DMS 273 (cell line): Measurements from ENCODE around the gene UBL4B.
A peak's percentile ranks its signal among the peaks of the same experiment; 100 is the strongest.

Experiments
- DNase-seq: peaks from one replicate; lab custom pipeline; 2025; ENCODE audit not compliant: unreplicated experiment; lab: John Stamatoyannopoulos, UW

The UBL4B gene

DNA sequence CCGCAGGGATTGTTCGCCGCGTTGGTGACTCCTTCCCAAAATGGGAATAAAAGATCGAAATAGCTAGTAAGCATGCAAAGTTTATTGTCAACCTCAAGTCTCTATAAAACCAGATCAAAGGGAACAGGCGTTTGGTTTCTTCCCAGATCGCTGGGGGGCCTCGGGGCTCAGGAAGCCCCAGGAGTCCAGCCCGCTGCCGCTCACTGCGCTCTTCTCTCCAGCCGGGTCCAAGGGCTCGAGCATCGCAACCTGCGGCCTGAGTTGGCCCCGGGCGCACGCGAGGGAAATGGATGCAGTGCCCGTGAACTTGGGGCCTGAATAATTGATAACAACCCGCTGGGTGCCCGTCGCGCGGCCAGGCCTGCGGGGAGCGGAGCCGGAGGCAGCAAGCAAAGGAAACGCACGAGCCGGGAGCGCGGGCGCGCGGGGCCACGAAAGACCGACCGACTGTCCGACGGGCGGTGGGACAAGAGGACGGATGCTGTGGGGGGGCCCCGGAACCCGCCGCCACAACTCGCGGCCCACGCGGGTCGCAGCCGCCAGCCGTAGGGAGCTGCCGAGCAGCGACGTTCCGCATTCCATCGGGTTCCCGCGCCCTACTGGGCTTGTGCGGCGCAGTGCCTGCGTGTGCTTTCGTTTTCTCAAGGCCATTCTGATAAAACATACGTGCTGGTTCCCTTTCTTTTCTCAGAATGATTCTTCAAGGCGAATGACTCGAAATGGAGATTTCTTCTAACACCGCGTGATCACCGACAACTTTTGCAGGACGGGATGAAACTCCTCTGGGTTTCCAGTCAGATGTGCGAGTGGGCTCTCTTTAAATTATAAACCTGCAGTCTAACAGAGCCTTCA, 27.8 kb upstream of the UBL4B start:
- peak; percentile 36 for DNase-seq

DNA sequence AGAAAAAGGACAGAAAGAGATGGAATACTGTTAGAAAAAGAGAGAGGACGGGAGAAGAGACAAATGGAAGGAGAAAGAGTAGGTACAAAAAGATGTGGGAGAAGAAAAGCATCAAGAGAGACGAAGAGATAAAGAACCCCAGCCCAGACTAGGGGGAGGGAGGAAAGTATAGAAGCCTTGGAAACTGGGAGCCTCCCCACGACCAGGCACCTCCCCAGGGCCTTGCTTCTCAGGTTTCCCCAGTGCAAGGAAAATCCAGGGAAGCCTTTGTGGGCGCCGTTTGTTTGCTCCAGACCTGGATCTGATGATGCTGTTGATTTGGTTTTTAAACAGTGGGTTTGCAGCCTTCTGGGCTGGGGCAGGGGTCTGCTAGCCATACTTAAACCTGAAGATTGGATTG, 26.6 kb upstream of the UBL4B start:
- peak; percentile 15 for DNase-seq

DNA sequence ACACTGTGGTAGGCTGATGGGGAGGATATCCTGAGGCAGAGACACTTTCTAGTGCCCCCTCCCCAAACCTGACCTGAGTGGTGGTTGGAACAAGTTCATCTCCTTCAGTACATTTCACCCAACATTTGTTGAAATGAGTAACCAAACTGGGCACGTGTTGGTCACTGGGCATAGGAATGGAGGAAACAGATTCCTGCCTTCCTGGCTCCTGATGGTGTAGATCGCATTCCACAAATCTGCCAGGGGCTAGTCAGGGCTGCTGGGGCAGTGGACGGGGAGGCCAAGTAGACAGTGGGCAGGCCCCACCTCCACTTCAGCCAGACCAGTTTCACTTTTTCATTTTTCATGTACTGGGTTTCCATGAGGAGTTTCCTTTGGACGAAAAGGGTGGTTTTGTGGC, 25.3 kb upstream of the UBL4B start:
- DNase-seq: no peak

- DNase-seq: peak; percentile 86
These were observed 24.2 kb upstream of the UBL4B start for GRCh38 chr1:110087812-110088738.

DNA sequence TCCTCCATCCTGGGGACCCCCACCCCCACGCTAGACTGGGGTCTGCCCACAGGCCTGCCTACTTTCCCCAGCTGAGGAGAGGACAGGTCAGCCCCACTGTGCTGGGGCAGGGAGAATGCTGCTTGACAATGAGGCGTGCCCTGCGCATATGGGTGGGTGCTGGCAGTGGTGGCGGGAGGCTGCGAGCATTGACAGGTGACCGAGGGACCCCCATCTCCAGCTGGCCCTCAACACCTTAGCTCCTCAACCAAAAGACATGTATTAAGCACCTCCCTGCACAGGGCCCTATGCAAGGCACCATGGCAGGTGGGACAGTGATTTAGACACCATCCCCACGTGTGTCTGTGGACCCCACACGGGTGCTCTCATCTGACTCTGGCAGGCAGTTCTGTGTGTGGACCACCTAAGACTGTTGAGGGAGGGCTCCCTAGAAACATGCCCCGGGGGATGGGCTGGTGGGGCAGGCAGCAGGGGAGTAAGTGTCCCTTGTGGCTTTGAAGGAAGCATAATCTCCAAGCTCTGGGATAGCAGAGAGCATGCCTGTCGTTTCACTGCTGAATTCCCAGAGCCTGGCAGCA, 23.4 kb upstream of the UBL4B start:
- no peak for DNase-seq

GRCh38 chr1:110089561-110090275, 22.5 kb upstream of the UBL4B start:
- no peak for DNase-seq

DNA sequence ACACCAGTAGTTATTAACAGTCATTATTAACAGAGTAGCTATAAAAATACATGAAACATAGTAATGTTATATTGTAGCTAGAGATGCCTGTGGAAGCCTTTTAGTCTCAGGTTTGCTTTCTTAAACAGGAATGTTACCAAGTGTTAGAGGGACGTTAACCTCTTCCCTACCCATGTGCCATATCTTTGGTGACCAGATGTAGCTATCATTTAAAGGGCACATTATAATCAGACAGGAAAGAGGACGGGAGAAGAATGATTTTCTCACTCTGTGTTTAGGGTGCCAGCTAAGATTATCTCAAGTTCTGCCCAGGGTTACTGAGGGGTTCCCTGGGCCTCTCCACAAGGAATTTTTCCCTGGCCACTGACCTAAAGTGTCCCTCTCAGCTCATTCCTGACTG, 20.9 kb upstream of the UBL4B start:
- peak; percentile 45 for DNase-seq

DNA sequence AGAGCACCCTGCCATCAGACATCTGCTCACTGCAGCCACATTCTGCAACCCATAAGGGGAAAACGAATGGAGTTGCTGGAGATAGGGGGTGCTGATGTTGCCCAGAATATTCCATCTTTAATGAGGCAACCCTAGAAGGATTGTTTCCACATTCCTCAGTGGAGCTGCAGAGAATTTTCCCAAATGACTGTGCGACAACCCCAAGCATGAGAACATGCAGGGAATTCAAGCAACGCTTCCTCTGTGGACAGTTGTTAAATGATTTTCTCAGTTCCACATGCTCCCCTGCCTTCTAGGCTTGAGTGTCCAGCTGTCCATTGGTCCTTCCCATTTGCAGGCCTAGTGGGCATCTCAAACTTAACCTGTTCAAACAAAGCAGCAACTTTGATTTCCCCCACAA, 20.5 kb upstream of the UBL4B start:
- no peak for DNase-seq

- DNase-seq: no peak
These were observed 19.3 kb upstream of the UBL4B start for GRCh38 chr1:110092991-110093390.

DNA sequence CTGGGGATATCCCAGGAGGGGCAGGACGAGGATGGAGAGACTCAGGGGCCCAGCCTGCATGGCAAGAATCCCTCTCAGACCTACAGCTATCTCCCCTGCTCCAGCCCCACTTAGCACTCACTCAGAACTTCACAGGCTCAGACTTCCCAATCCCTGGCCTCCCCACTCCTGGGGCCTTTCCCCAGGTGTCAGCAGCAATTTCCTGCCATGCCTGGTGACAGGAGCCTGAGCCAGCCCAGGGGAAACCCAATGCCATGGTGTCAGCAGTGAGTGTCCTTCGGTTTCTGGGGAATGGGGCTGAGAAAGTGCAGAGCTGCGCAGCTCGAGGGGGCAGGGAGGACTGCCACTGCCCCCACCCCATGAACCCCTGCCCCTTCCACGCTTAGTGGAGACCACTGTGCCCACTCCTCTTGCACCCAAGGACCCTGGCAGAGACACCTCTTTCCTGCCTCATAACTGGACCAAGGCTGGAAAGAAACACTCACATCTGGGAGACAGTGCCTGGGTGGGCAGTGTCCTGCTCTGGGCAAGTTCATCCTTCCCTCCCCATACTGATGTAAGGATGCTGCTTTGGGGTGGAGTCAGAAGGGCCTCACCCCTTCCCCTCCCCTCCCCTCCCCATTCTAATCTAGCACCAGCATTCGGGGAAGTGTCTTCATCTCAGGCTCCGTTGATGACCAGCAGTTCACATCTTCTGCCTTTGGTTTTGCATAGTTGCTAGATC, 17.1 kb upstream of the UBL4B start:
- DNase-seq: no peak

DNA sequence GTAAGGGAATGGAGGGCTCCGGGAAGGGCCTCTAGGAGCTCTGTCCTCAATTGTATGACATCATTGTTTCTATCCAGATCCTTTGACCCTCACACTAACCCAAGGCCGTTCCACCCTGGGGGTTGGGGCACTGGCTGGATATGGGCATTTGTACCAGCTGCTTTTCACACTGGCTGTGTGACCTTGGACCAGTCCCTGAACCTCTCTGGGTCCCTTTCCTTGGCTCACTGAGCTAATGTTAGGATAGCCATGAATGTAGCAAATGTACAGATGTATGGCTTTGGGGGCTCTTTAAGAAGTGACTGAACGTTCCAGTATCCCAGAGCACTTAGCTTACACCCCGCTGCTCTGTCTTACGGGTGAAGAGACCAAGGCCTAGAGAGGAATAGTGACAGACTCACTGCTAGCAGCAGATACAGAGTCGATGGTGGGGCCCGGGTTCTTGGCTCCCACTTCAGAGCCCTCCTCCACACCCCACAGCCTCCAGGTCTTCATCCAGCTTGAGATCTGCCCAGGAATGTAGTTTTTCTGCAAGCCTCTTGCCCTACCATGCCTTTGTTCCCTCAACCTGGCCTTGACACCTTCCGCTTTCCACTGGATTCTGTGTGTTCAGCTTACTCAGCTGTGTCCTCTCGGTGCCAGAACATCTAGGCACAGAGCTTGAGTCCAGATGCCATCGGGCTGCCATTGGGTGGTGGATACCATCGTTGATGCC, 14.6 kb upstream of the UBL4B start:
- no peak for DNase-seq

DNA sequence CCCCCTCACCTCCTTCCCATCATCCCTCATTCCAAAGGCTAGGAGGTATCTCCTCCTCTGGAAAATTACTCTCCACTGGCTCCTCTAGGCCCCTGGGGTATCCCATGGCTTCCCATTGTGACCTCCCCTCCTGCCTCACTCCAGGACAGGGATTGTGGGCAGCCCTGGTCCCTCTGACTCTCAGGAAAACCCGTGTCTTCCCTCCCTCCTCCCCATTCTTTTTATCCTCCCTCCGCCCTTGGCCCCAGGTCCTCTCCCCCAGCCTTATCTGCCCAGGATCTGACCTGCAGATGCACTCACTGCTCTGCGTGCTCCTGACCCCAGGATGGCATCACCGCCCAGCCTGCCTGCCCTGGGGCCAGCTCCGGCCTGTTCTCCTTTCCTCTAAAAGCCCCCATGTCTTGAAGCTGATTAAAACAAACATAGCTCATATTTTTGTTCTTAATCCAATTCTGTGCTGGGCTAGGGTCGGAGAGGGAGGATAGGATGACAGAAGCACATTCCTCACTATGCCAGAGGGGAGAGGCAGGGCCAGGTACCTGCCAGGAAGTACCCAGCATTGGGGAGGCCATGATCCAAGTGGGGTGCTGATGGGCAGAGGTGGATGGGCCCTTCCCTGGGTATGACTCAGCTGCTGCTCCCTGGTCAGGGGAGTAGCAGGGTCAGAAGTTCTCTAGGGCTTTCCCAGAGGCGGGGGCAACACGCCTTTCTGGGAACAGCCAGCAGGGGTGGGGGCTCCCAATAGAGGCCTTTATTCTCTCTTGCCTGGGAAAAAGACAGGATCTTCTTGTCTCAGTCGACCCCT, 13.8 kb upstream of the UBL4B start:
- no peak for DNase-seq

GRCh38 chr1:110100335-110100734, 11.9 kb upstream of the UBL4B start:
- DNase-seq: no peak

DNA sequence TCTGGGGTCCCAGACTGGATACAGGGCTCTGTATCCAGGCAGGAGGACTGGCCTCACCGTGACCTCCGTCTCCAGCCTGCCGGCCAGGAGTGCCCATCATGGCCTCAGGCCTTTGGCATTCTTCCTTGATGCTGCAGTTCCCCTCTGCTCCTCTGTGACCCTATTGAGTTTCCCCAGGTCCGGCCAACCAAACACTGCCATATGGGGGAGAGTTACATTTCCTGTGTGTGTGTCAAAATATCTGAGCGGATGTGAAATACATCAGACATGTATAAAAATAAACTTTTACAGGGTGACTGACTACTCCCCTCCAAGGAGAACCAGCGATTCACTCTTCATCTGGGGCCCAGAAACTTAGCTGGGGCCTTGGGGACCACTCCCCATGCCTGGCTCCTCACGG, 10.2 kb upstream of the UBL4B start:
- DNase-seq: peak; percentile 19

- DNase-seq: peak; percentile 87
These were observed 6.0 kb upstream of the UBL4B start for GRCh38 chr1:110106013-110106941.

- DNase-seq: no peak
These were observed 4.3 kb upstream of the UBL4B start for GRCh38 chr1:110107867-110108469.

- peak; percentile 30 for DNase-seq
These were observed 1.2 kb upstream of the UBL4B start for GRCh38 chr1:110111081-110111480.
